HepG2 (cell line): Measurements from ENCODE around the gene RNASE13. TPM values are rescaled to one million over a fixed set of nuclear protein-coding genes. Genes with fewer than 3 reads are reported as not detected.

Experiments
- ATF7 ChIP-seq, 2 experiments: fragments of 450-650 bp in 1 of 2; sonication (generic) in 1 of 2; formaldehyde crosslinking in 1 of 2; IDR thresholded peaks; 2 replicates each; pipeline versions ENCODE4 v1.4.0 to v1.6.1; 2016 to 2020; ENCODE audit warnings: antibody characterized with exemption in 1 of 2, mild to moderate bottlenecking in 1 of 2, missing genetic modification reagents in 1 of 2
- HNRNPH1 ChIP-seq: fragments of 200-400 bp; formaldehyde crosslinking; optimal IDR thresholded peaks from 2 replicates; pipeline ENCODE3; 2017; ENCODE audit warnings: mild to moderate bottlenecking, low read depth, low read length
- KLF16 ChIP-seq, 2 experiments: sonication (generic) in 1 of 2; formaldehyde crosslinking in 1 of 2; IDR thresholded peaks; 2 replicates each; pipeline versions ENCODE4 v1.6.1 to v1.8.0; 2016 to 2023; ENCODE audit warnings: missing genetic modification reagents in 2 of 2, missing compliant biosample characterization in 1 of 2
- NFKB2 ChIP-seq: sonication (generic); formaldehyde crosslinking; IDR thresholded peaks from 2 replicates; pipeline ENCODE4 v1.4.0; 2020; ENCODE audit warnings: missing genetic modification reagents, borderline replicate concordance
- PHF21A ChIP-seq: sonication (generic); formaldehyde crosslinking; IDR thresholded peaks from 2 replicates; pipeline ENCODE4 v1.5.0; 2020; ENCODE audit warnings: mild to moderate bottlenecking, missing genetic modification reagents
- RXRB ChIP-seq: IDR thresholded peaks from 2 replicates; pipeline ENCODE4 v1.6.1; 2016; ENCODE audit warnings: borderline replicate concordance, missing genetic modification reagents, missing compliant biosample characterization
- SNRNP70 ChIP-seq: fragments of 200-400 bp; formaldehyde crosslinking; IDR thresholded peaks from 2 replicates; pipeline ENCODE4 v1.6.1; 2017; ENCODE audit warnings: mild to moderate bottlenecking, low read depth, low read length, moderate library complexity
- ZMAT3 ChIP-seq: sonication (generic); formaldehyde crosslinking; conservative IDR thresholded peaks from 2 replicates; pipeline ENCODE4 v1.7.0; 2021; ENCODE audit warnings: missing genetic modification reagents
- ZNF317 ChIP-seq: sonication (generic); formaldehyde crosslinking; IDR thresholded peaks from 2 replicates; pipeline ENCODE4 v1.5.0; 2020; ENCODE audit warnings: mild to moderate bottlenecking, missing genetic modification reagents
- ZNF350 ChIP-seq: sonication (generic); formaldehyde crosslinking; IDR thresholded peaks from 2 replicates; pipeline ENCODE4 v1.4.0; 2020; ENCODE audit warnings: mild to moderate bottlenecking, low read depth, missing genetic modification reagents, borderline replicate concordance
- ZNF441 ChIP-seq: sonication (generic); formaldehyde crosslinking; IDR thresholded peaks from 2 replicates; pipeline ENCODE4 v1.7.0; 2021; ENCODE audit warnings: missing genetic modification reagents, borderline replicate concordance
- ZNF546 ChIP-seq: sonication (generic); formaldehyde crosslinking; conservative IDR thresholded peaks from 2 replicates; pipeline ENCODE4 v1.8.1; 2023; ENCODE audit warnings: mild to moderate bottlenecking, missing genetic modification reagents
- ZNF570 ChIP-seq: sonication (generic); formaldehyde crosslinking; IDR thresholded peaks from 2 replicates; pipeline ENCODE4 v1.4.0; 2020; ENCODE audit warnings: mild to moderate bottlenecking, missing genetic modification reagents, borderline replicate concordance
- ZNF652 ChIP-seq: IDR thresholded peaks from 2 replicates; pipeline ENCODE4 v1.6.1; 2016; ENCODE audit warnings: low read depth, borderline replicate concordance
- ZNF703 ChIP-seq: sonication (generic); formaldehyde crosslinking; IDR thresholded peaks from 2 replicates; pipeline ENCODE4 v1.5.1; 2020; ENCODE audit warnings: missing genetic modification reagents, mild to moderate bottlenecking, moderate library complexity, borderline replicate concordance
- ZNF839 ChIP-seq: sonication (generic); formaldehyde crosslinking; IDR thresholded peaks from 2 replicates; pipeline ENCODE4 v1.4.0; 2020; ENCODE audit warnings: missing genetic modification reagents, mild to moderate bottlenecking, borderline replicate concordance
- polyA plus RNA-seq, 8 experiments: library from polyadenylated mRNA; depleted of rRNA in 3 of 8; stranded (reverse) in 7 of 8; unstranded in 1 of 8; fragments of >200 nt; fragmentation: Illumina TruSeq in 4 of 8; extraction: Trizol in 4 of 8; gene quantifications; 2 replicates each; pipeline versions ENCODE4 v1.2.1 to v1.2.3, GENCODE V29; 2011 to 2016; ENCODE audit warnings: low read depth in 4 of 8, missing spikeins in 1 of 8, mixed read lengths in 1 of 8; ENCODE audit not compliant: insufficient read depth in 1 of 8
- total RNA-seq, 5 experiments: library from RNA; depleted of rRNA; stranded (reverse); fragments of >200 nt; fragmentation: Illumina TruSeq; extraction: Trizol; gene quantifications; 2 replicates each; pipeline ENCODE4 v1.2.3, GENCODE V29; 2016; ENCODE audit warnings: low read depth in 1 of 5
- TF ChIP-seq, protein P1 (sequence below): IDR thresholded peaks from 2 replicates; pipeline ENCODE4 v1.6.1; 2016; ENCODE audit warnings: low read depth, borderline replicate concordance
- TF ChIP-seq, protein P2 (sequence below): sonication (generic); formaldehyde crosslinking; IDR thresholded peaks from 2 replicates; pipeline ENCODE4 v1.8.0; 2022; ENCODE audit warnings: missing genetic modification reagents, mild to moderate bottlenecking, borderline replicate concordance

Gene RNASE13
- total and polyA plus RNA-seq, 2 of the 13 experiments (the other 11 are each of a cell fraction or from before 2014, with no cell fraction given): 1.0 TPM; not detected in 1

DNA sequence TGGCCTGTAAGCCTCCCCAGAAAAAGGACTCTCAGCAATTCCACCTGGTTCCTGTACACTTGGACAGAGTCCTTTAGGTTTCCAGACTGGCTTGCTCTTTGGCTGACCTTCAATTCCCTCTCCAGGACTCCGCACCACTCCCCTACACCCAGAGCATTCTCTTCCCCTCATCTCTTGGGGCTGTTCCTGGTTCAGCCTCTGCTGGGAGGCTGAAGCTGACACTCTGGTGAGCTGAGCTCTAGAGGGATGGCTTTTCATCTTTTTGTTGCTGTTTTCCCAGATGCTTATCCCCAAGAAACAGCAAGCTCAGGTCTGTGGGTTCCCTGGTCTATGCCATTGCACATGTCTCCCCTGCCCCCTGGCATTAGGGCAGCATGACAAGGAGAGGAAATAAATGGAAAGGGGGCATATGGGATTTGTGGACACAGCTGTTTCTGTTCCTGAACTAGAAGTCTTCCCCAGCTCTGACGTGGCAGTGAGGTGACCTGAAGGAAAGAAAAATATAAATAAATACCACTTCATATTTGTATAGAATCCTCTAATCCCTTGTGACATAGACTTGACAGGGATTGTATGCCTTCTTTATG lies 8.9 kb upstream of the RNASE13 start (continued):
- TF ChIP-seq ZNF652 (CRISPR knock-in tag) (no peak), HNRNPH1 (no peak), NFKB2 (CRISPR knock-in tag) (no peak), ATF7 (IDR thresholded peaks at IDR 0.05) (no peak), ATF7 (CRISPR knock-in tag; IDR thresholded peaks at IDR 0.05) (0 out of 2 replicates have a peak, but pooled peaks have one; percentile 30), ZNF546 (no peak), ZMAT3 (CRISPR knock-in tag) (0 out of 2 replicates have a peak, but pooled peaks have one; percentile 13), ZNF317 (CRISPR knock-in tag) (no peak), PHF21A (CRISPR knock-in tag) (no peak), ZNF839 (CRISPR knock-in tag) (0 out of 2 replicates have a peak, but pooled peaks have one; percentile 25), ZNF703 (CRISPR knock-in tag) (no peak), KLF16 (CRISPR knock-in tag; IDR thresholded peaks at IDR 0.05) (no peak), ZNF570 (CRISPR knock-in tag) (no peak), ZNF441 (CRISPR knock-in tag) (0 out of 2 replicates have a peak, but pooled peaks have one; percentile 59), SNRNP70 (no peak), RXRB (CRISPR knock-in tag) (no peak), ZNF350 (CRISPR knock-in tag) (0 out of 2 replicates have a peak, but pooled peaks have one; percentile 12)
- TF ChIP-seq, protein P1, sequence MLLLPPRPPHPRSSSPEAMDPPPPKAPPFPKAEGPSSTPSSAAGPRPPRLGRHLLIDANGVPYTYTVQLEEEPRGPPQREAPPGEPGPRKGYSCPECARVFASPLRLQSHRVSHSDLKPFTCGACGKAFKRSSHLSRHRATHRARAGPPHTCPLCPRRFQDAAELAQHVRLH (CRISPR knock-in tag): no peak
- TF ChIP-seq, protein P2, sequence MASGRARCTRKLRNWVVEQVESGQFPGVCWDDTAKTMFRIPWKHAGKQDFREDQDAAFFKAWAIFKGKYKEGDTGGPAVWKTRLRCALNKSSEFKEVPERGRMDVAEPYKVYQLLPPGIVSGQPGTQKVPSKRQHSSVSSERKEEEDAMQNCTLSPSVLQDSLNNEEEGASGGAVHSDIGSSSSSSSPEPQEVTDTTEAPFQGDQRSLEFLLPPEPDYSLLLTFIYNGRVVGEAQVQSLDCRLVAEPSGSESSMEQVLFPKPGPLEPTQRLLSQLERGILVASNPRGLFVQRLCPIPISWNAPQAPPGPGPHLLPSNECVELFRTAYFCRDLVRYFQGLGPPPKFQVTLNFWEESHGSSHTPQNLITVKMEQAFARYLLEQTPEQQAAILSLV (CRISPR knock-in tag): 0 out of 2 replicates have a peak, but pooled peaks have one; percentile 15
